DMS53 treated with DMSO at 0.1 percent for 48 hours (cell line): Measurements from ENCODE around the gene DUS2.
A peak's percentile ranks its signal among the peaks of the same experiment; 100 is the strongest.
"Not testable (repeated sequence)": the region's sequence is repeated elsewhere in the genome, so short reads cannot be mapped to it uniquely, and the experiment has no call there.

Experiments
- DNase-seq: peaks from one replicate; lab custom pipeline; 2025; ENCODE audit not compliant: unreplicated experiment; lab: John Stamatoyannopoulos, UW

Gene DUS2

DNA sequence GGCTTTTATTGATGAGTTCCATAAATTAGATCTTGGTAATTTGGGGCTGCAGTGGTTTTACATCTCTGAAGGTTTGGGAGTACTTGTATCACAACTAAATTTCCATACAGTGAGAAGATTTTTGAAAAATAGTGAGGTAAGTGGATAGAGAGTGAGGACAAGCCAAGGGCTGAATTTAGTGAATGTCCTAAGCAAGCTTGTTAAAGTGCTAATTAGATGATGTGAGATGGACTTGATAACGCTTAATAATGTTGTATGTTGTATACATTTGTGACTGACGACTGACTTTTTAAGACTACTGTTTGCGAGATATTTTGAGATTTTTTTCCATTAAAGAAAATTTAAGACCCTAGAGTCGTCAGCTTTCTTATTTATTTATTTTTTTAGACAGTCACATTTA, 66.0 kb downstream of the DUS2 start:
- DNase-seq: no peak

DNA sequence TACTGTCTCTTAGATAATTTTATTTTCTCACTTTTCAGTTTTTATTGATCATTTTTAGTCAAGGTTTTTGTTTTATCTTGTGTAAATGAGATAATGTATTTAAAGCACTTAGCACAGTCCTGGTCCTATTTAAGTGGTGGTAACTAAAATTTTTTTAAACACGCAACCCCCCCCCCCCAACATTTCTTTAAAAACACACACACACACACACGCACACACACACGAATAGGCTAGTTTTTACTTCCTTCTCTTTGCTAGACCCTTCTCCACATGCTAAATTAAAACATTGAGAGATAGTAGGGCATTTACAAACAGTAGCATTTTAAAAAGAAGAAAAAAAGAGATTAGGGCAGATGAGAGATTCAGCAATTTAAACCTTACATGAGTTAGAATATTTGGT, 67.0 kb downstream of the DUS2 start:
- no peak for DNase-seq

DNA sequence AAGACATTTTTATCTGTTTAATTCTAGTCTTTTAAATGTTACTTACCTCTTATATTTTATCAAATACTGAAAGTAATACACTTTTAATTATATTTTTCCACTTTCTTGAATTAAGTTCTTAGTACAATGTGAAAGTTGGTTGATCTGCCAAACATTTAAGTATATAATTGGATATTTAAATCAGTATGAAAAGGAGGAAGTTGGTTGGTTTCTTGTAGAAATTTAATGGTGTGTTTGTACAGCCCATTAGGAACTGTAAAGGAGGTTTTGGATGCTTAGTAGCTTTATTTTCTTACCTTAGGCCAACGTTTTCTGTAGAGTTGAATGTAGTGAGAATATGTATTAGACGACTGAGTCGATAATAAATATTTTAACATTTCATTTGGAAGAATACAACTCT, 67.4 kb downstream of the DUS2 start:
- no peak for DNase-seq

DNA sequence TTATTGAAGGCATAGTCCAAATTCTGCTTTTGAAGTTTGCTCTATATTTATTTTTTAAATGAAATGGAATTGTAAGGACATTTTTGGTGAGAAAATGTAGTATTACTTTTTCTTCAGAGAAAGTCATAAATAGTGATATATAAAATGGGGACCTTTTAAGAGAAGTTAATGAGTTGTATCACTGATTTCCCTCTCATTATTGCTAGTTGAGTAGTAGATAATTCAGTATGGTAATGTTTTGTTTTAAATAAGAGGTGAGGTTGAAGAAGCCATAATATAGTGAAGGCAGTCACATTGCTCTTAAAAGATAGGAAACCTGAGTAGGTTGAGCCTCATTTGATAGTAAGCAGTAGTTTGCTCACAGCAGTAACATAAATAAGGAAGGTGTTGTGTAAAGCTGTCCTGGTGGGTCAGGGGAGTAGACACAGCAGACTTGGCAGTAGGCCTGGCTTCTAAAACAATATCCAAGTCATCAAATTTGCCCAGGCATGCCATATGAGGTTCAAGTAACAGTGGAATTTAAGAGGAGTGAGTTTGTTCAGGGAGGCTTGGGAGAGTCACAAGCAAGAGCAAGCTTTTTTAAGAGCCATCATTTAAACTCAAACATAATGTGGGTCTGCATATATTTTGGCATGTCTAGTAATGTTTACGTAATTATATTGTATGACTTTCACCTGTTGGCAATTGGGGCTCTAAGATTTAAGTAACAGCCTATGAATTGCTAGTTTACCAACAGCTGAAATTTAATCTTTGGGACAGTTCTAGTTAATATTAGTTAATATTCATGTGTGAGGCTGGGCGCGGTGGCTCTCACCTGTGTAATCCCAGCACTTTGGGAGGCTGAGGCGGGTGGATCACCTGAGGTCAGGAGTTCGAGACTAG, 68.5 kb downstream of the DUS2 start:
- DNase-seq: no peak

DNA sequence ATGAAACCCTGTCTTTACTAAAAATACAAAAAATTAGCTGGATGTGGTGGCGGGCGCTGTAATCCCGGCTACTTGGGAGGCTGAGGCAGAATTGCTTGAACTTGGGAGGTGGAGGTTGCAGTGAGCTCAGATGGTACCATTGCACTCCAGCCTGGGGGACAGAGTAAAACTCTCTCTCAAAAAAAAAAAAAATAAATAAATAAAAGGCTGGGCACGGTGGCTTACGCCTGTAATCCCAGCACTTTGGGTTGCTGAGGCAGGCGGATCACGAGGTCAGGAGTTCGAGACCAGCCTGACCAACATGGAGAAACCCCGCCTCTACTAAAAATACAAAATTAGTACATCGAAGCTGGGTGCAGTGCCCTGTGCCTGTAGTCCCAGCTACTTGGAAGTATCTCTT, 69.2 kb downstream of the DUS2 start:
- not testable (repeated sequence) for DNase-seq

DNA sequence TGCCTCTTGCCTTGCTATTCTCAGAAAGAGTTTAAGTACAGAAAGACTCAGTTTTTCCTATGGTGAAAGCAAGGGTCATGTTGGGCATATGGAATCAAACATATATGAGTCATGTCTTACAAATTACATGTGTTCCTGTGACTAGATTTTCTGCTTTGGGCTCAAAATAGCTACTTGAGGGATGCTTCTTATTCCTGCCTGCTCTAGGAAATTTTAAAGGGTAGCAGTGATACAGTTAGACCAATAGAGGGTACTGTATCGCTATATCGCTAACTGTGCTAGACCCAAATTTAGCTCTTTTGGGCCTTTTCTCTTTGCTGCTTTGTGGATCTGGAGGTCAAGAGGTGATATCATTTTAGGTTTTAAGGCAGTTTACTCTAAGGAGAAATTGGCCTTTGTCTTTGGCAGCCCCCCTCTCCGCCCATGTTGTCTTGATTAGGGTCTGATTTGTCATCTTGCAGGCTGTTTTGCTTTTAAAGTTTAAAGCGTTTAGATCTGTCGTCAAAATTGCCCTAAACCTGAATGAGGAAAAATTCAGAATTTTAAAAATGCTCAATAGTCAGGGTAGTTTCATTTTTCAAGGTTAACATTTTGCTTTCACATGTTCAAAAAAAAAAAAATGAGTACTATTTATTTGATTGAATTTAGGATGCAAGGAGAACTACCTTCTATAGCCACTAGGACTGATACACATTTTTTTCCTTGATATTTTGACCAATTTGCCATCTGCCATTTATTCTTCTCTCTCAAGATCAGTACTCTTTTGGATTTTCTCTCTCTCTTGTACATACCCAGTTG, 70.9 kb downstream of the DUS2 start:
- peak; percentile 3 for DNase-seq

DNA sequence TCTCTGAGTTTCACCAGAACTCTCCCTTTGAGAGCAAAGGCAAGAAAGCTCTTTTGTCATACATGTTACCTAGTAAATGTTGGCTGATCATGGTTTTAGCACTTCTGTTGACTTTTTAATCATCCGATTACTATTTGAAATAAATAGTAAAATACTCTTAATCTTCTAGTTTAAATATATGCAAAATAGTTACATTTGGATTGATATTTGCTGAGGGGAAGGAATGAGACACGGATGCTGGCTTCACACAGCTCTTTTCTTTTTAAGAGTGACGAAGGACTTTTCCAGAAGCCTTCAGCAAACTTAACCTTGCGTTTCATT, 71.5 kb downstream of the DUS2 start:
- DNase-seq: no peak

DNA sequence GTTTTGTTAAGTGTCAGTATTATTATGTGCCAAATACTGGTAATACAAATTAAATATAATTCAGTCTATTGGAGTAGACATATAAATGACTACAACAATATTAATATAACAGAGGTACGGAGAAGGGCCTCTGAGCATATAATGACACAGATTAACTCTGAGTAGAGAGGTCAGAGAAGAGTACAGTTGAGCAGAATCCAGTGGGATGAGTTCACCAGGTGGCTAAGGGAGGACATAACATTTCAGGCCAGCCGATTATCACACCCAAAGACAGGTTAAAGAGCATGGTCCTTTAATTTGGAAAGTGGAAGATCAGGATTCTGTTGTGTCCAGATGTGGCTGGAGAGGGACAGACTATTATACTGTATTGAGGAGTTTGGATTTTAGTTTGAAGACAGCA, 73.4 kb downstream of the DUS2 start:
- DNase-seq: no peak

DNA sequence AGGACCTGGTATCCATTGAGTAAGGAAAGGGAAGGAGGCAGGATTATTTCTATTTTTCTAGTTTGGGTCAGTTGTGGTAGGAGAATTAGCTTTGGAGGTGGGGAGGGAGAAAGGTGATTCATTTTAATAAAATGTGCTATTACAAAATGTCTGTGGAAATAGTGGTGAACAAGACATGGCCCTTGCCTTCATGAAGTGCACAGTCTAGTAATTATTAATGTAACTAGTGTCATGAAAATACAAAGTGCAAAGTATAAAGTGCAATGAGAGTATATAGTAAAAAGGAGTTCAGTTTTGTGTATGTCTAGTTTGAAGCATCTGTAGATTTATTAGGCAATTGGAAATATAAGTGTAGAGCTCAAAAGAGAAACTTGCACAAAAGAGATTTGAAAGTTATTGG, 74.0 kb downstream of the DUS2 start:
- no peak for DNase-seq

DNA sequence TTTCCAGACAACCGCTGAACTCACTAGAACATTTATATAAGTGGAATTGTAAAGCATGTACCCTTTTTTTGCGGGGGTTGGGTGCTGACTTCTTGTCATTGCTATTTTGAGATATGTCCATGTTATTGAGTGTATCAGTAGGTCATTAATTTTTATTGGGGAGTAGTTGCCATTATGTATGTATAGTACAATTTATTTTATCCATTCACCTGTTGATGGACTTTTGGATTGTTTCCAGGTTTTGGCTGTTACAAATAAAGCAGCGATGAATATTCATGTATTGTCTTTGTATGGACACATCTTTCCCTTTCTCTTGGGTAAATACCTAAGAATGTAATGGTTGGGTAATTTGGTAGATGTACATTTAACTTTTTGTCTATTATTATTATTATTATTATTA, 74.8 kb downstream of the DUS2 start:
- no peak for DNase-seq

DNA sequence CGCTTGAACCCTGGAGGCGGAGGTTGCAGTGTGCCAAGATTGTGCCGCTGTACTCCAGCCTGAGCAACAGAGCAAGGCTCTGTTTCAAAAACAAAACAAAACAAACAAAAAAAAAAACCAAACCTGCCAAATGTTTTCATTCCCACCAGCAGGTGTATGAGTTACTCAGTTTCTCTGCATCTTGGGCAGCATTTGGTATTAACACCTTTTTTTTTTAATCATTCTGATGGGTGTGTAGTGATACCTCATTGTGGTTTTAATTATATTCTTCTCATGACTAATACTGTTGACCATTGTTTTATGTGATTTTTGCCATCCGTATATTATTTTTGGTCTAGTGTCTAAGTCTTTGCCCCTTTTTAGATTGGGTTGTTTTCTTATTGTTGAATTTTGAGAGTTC, 77.4 kb downstream of the DUS2 start:
- DNase-seq: no peak

DNA sequence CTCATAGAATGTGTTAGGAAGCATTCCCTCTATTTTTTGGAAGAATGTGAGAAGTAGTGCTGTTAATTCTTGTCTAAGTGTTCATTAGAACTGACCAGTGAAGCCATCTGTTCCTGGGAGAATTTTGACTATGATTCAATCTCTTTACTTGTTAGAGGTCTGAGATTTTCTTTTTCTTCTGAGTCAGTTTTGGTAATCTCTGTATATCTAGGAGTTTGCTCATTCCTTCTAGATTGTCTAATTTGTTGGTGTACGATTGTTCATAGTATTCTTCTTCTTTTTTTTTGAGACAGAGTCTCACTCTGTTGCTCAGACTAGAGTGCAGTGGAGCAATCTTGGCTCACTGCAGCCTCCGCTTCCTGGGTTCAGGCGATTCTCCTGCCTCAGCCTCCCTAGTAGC, 82.5 kb downstream of the DUS2 start:
- DNase-seq: no peak

DNA sequence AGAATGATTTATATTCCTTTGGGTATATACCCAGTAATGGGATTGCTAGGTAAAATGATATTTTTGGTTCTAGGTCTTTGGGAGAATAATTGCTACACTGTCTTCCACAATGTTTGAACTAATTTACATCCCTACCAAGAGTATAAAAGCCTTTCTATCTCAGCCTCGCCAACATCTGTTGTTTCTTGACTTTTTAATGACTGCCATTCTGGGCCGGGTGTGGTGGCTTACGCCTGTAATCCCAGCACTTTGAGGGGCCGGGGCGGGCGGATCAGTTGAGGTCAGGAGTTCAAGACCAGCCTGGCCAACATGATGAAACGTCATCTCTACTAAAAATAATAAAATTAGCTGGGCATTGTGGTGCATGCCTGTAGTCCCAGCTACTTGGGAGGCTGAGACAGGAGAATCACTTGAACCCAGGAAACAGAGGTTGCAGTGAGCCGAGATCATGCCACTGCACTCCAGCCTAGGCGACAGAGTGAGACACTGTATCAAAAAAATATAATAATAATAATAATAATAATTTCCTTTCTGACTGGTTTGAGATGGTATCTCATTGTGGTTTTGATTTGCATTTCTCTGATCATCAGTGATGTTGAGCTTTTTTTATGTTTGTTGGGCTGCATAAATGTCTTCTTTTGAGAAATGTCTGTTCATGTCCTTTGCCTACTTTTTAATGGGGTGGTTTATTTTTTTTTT, 84.3 kb downstream of the DUS2 start:
- not testable (repeated sequence) for DNase-seq

DNA sequence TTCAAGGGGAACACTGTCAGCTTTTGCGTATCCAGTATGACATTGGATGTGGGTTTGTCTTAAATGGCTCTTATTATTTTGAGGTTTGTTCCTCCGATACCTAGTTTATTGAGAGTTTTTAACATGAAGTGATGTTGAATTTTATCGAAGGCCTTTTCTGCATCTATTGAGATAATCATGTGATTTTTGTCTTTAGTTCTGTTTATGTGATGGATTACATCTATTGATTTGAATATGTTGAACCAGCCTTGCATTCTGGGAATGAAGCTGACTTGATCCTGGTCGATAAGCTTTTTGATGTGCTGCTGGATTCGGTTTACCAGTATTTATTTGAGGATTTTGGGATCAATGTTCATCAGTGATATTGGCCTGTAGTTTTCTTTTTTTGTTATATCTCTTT, 86.1 kb downstream of the DUS2 start:
- not testable (repeated sequence) for DNase-seq

DNA sequence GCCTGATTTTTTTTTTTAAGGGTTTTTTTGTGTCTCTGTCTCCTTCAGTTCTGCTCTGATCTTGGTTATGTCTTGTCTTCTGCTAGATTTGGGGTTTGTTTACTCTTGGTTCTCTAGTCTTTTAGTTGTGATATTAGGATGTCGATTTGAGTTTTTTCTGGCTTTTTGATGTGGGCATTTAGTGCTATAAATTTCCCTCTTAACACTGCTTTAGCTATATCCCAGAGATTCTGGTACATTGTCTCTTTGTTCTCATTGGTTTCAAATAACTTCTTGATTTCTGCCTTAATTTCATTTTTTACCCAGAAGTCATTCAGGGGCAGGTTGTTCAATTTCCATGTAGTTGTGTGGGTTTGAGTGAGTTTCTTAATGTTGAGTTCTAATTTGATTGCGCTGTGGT, 87.5 kb downstream of the DUS2 start:
- not testable (repeated sequence) for DNase-seq

DNA sequence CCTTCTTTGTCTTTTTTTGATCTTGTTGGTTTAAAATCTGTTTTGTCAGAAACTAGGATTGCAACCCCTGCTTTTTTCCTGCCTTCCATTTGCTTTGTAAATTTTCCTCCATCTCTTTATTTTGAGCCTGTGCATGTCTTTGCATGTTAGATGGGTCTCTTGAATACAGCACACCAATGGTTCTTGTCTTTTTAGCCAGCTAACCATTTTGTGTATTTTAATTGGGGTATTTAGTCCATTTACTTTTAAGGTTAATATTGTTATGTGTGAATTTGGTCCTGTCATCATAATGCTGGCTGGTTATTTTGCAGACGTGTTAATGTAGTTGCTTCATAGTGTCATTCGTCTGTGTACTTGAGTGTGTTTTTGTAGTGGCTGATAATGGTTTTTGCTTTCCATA, 88.3 kb downstream of the DUS2 start:
- no peak for DNase-seq

DNA sequence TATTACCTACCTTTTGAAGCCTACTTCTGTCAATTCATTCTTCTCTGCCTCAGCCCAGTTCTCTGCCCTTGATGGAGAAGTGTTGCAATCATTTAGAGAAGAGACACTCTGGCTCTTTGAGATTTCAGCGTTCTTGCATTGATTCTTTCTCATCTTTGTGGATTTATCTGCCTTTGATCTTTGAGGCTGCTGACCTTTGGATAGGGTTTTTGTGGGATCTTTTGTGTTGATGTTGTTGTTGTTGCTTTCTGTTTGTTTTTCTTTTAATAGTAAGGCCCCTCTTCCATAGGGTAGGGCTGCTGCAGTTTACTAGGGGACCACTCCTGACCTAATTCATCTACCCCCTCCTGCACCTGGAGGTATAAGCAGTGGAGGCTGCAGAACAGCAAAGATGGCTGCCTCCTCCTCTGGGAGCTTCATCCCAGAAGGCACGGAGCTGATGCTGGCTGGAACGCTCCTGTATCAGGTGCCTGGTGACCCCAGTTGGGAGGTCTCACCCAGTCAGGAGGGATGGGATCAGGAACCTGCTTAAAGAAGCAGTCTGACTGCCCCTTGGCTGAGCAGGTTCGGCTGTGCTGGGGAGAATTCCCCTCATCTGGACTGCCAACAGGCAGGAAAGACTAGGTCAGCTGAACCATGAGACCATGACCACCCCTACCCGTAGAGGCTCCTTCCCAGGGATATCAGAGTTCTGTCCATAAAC, 90.1 kb downstream of the DUS2 start:
- no peak for DNase-seq

DNA sequence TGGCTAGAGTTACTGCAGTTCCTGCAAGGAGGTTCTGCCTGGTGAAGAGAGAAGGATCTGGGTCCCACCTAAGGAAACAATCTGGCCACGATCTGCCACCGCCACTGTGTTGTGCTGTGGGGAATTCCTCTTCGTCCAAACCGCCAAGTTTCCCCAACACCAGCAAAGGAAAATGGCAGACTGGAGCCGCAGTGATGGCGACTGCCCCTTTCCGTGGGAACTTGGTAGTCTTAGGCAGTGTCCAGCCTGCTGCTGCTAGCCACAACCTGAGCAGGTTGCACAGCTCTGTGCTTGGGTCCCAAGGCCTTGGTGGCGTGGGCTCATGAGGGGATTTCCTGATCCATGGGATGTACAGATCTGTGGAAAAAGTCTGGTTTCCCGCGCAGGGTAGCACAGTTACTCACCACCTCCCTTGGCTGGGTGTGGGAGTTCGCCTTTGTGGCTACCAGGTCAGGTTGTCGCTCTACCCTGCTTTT, 90.7 kb downstream of the DUS2 start:
- DNase-seq: no peak

DNA sequence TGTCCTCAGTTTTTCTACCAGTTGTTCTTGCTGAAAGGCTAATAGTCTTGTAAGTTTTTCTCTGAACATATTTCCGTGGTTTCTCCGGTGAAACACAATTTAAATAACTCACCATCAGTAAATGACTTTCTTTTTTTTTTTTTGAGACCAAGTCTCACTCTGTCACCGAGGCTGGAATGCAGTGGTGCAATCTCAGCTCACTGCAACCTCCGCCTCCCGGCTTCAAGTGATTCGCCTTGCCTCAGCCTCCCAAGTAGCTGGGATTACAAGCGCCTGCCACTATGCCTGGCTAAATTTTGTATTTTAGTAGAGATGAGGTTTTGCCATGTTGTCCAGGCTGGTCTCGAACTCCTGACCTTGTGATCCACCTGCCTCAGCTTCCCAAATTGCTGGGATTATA, 91.9 kb downstream of the DUS2 start:
- not testable (repeated sequence) for DNase-seq

DNA sequence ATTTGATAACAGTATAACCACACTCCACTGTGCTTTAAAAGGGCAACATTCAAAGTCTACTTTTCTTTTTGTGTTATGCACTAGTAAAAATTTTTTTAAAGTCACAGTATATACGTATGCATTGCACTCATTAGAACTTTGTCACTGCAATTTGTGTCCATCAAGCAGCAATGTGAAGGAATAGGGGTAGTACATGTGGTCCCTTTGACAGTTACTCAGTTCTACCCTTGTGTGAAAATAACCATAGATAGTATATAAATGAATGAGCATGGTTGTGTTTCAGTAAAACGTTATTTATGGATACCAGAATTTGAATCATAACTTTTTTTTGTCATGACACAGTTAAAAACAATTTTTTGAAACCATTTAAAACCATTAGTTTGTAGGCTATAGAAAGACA, 92.8 kb downstream of the DUS2 start:
- no peak for DNase-seq

DNA sequence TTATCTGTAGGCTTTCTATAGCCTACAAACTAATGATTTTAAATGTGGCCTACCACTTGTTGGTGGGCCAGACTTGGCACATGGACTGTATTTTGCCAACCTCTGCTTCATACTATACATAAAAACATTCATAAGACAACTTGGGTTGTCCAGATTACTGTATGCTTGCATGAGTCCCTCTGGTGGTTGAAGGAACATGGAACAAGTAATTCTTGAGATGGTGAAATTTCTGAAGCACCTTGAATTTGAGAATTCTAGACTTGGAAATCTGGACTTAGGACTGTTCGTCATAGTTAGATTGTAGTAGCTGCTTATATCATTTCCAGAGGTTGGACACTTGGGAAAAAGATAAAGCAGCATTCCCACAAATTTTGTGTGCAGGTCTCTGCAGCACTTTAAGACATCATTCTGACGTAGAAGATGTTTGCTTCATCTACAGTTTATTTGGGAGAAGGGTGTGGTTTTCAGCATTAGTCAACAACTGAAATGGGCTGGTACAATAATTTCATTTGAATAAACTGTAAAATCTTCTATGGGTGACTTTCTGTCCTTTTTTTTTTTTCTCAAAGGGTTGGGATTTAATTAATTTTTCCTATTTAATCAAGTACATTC, 93.3 kb downstream of the DUS2 start:
- no peak for DNase-seq
